Raji (cell line): ENCODE data around the gene ZNF214.

Experiments used
- POLR2A ChIP-seq: IDR thresholded peaks from 2 replicates; pipeline ENCODE4 v1.6.1; 2011; ENCODE audit warnings: low read depth, low read length, control low read depth; ENCODE audit not compliant: insufficient read depth

Gene ZNF214

GRCh38 chr11:7020183-7020917 lies at the start of gene ZNF214, which contains the start of gene NLRP14:
Gene ZNF214, minus strand, starts transcription at chr11:7020346. Its CDS starts 17,511 bp downstream, at chr11:7002835.
Gene NLRP14, plus strand, starts transcription at chr11:7020479. Its CDS starts 18,108 bp downstream, at chr11:7038587.
- TF ChIP-seq POLR2A = no peak

- TF ChIP-seq POLR2A = no peak
These were observed 42.4 kb upstream of the ZNF214 start for GRCh38 chr11:7062534-7062933.

- TF ChIP-seq POLR2A = no peak
These were observed 40.7 kb upstream of the ZNF214 start for GRCh38 chr11:7060868-7061267.

GRCh38 chr11:7057641-7058040 lies 37.5 kb upstream of the ZNF214 start:
- no peak for TF ChIP-seq POLR2A

- TF ChIP-seq POLR2A = no peak
These were observed 36.8 kb upstream of the ZNF214 start for GRCh38 chr11:7056828-7057513.

- TF ChIP-seq POLR2A = no peak
These were observed 30.0 kb upstream of the ZNF214 start for GRCh38 chr11:7050191-7050590.

- TF ChIP-seq POLR2A = no peak
These were observed 26.5 kb upstream of the ZNF214 start for GRCh38 chr11:7046474-7047175.

GRCh38 chr11:7034019-7034418 lies 13.9 kb upstream of the ZNF214 start:
- TF ChIP-seq POLR2A = no peak

GRCh38 chr11:7032692-7033091 lies 12.5 kb upstream of the ZNF214 start:
- TF ChIP-seq POLR2A = no peak

- TF ChIP-seq POLR2A = no peak
These were observed 11.3 kb upstream of the ZNF214 start for GRCh38 chr11:7031471-7031871.

- no peak for TF ChIP-seq POLR2A
These were observed 10.7 kb upstream of the ZNF214 start for GRCh38 chr11:7030836-7031235.

GRCh38 chr11:7028141-7028540 lies 8.0 kb upstream of the ZNF214 start:
- TF ChIP-seq POLR2A = no peak

GRCh38 chr11:7021318-7021717 lies 1.2 kb upstream of the ZNF214 start:
- TF ChIP-seq POLR2A = no peak

GRCh38 chr11:7019500-7020182 lies 505 bp downstream of the ZNF214 start:
- no peak for TF ChIP-seq POLR2A

- TF ChIP-seq POLR2A = no peak
These were observed 4.1 kb downstream of the ZNF214 start for GRCh38 chr11:7016011-7016410.
